ENCODE data around the gene FAM161B.

The FAM161B gene

GRCh38 chr14:73961192-73961591 lies 11.3 kb upstream of the FAM161B start:
- TF ChIP-seq, protein P1, sequence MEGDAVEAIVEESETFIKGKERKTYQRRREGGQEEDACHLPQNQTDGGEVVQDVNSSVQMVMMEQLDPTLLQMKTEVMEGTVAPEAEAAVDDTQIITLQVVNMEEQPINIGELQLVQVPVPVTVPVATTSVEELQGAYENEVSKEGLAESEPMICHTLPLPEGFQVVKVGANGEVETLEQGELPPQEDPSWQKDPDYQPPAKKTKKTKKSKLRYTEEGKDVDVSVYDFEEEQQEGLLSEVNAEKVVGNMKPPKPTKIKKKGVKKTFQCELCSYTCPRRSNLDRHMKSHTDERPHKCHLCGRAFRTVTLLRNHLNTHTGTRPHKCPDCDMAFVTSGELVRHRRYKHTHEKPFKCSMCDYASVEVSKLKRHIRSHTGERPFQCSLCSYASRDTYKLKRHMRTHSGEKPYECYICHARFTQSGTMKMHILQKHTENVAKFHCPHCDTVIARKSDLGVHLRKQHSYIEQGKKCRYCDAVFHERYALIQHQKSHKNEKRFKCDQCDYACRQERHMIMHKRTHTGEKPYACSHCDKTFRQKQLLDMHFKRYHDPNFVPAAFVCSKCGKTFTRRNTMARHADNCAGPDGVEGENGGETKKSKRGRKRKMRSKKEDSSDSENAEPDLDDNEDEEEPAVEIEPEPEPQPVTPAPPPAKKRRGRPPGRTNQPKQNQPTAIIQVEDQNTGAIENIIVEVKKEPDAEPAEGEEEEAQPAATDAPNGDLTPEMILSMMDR (IDR thresholded peaks at IDR 0.05; ENCODE audit: insufficient read depth, low read depth, low read length, missing control alignments): no peak
- no peak overlapping the region for H3K4me3 ChIP-seq (ENCODE audit: low read length)
- DNase-seq (ENCODE audit: low read depth): no peak

- H3K4me3 ChIP-seq (ENCODE audit: low read length): no peak overlapping the region
- TF ChIP-seq, protein P1 (IDR thresholded peaks at IDR 0.05; ENCODE audit: insufficient read depth, low read depth, low read length, missing control alignments): no peak
- peak; percentile 20 for DNase-seq (ENCODE audit: low read depth)
These were observed 8.7 kb upstream of the FAM161B start for GRCh38 chr14:73958591-73958990.

- DNase-seq (ENCODE audit: low read depth): no peak
- no peak overlapping the region for H3K4me3 ChIP-seq (ENCODE audit: low read length)
- TF ChIP-seq, protein P1 (IDR thresholded peaks at IDR 0.05; ENCODE audit: insufficient read depth, low read depth, low read length, missing control alignments): no peak
These were observed 5.8 kb upstream of the FAM161B start for GRCh38 chr14:73955674-73956073.

- H3K4me3 ChIP-seq (ENCODE audit: low read length): no peak overlapping the region
These were observed 3.8 kb upstream of the FAM161B start for GRCh38 chr14:73953731-73954130.

DNA sequence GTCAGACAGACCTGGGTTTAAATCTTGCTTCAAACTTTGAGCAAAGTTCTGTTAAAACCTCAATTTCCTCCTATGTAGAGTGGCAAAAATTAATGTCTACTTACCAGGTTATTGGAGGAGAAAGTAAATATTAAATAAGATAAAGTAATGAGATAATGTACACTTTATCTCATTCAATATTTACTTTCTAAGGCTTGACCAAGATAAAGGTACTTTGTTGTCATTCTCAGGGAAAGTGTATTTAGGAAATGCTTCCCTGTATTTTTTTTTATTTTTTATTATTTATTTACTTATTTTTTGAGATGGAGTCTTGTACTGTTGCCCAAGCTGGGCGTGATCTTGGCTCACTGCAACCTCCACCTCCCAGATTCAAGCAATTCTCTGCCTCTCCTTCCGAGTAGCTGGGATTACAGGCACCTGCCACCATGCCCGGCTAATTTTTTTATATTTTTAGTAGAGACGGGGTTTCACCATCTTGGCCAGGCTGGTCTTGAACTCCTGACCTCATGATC lies 4.7 kb downstream of the FAM161B start:
- TF ChIP-seq, protein P1 (IDR thresholded peaks at IDR 0.05; ENCODE audit: insufficient read depth, low read depth, low read length, missing control alignments): no peak
- DNase-seq (ENCODE audit: low read depth): no peak
- H3K4me3 ChIP-seq (ENCODE audit: low read length): no peak overlapping the region

More at GRCh38 chr14:73953731-73954130, 3.8 kb upstream of the FAM161B start:
- TF ChIP-seq, protein P1 (IDR thresholded peaks at IDR 0.05; ENCODE audit: insufficient read depth, low read depth, low read length, missing control alignments): no peak
- DNase-seq (ENCODE audit: low read depth): no peak

DNA sequence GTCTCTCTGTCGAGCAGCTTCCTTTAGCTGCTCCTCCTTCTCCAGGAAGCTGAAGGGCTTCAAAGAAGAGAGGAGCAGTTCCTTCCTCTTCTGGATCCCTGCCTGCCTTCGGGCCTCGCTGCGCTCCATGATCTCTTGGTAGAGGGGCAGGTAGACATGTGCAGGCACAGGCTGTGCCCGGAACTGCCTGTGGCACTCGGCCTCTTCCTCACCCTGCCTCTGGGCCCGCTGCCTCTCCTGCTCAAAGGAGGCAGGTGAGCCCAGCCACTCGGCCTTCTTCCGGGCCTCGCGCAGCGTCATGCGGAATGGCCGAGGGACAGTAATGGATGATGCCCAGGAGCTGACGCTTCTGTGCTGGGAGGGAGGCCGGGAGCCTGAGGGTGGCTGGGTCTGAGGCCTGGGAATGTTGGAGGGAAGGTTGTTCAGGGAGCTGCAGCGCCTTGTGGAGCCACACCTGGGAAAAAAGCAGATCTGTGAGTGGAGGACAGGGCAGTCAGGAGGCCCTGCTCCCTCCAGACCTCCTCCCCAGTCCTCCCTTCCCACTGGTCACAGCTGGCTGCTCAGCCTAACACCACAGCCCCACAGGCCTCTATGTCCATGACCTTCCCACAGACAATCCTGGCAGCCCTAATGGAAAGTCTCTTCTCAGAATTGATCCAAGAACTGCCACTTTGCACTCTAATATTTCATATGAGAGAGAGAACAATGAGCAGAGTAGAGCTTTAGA lies 5.3 kb downstream of the FAM161B start:
- DNase-seq (ENCODE audit: low read depth): no peak
- H3K4me3 ChIP-seq (ENCODE audit: low read length): no peak overlapping the region
- TF ChIP-seq, protein P1 (IDR thresholded peaks at IDR 0.05; ENCODE audit: insufficient read depth, low read depth, low read length, missing control alignments): no peak

DNA sequence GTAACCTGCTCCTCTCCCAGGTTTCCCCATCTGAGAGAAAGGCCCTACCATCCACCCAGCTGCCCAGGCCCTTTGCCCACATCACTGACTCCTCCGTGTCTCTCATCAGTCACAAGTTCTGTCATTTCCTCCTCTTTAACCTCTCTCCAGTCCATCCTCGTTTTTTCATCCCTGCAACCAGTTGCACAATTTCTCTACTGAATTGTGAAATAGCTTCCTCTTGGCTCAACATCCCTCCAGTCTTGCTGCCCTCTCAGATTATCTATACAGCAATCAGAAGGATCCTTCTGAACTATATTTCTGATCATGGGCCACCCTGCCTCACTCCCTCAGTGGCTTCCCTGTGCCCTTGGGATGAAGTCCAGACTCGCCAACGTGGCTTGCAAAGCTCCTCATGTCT lies 6.8 kb downstream of the FAM161B start:
- DNase-seq (ENCODE audit: low read depth): peak; percentile 67
- H3K4me3 ChIP-seq (ENCODE audit: low read length): no peak overlapping the region
- TF ChIP-seq, protein P1 (IDR thresholded peaks at IDR 0.05; ENCODE audit: insufficient read depth, low read depth, low read length, missing control alignments): no peak

All from epithelial cell of esophagus (primary cell).